KG1 (cell line): Measurements from ENCODE around the gene ATP6V0C.
A peak's percentile ranks its signal among the peaks of the same experiment; 100 is the strongest.
"Not testable (repeated sequence)": the region's sequence is repeated elsewhere in the genome, so short reads cannot be mapped to it uniquely, and the experiment has no call there.

Experiments used
- DNase-seq: peaks from one replicate; lab custom pipeline; 2025; lab: John Stamatoyannopoulos, UW

The ATP6V0C gene

GRCh38 chr16:2529961-2530628 lies 16.3 kb downstream of the ATP6V0C start:
- DNase-seq = no peak

- DNase-seq = no peak
Observed at GRCh38 chr16:2530629-2531318, 17.0 kb downstream of the ATP6V0C start.

GRCh38 chr16:2531371-2531695 lies 17.6 kb downstream of the ATP6V0C start, which contains the start of gene CEMP1:
Gene CEMP1, minus strand, starts transcription at chr16:2531408. Its CDS starts 335 bp downstream, at chr16:2531073.
- no peak for DNase-seq

GRCh38 chr16:2531696-2532493 lies 18.1 kb downstream of the ATP6V0C start:
- DNase-seq = peak; percentile 89

- DNase-seq = no peak
Observed at GRCh38 chr16:2532494-2533141, 18.9 kb downstream of the ATP6V0C start.

- not testable (repeated sequence) for DNase-seq
Observed at GRCh38 chr16:2533142-2533755, 19.5 kb downstream of the ATP6V0C start.

- no peak for DNase-seq
Observed at GRCh38 chr16:2533912-2534311, 20.2 kb downstream of the ATP6V0C start.

GRCh38 chr16:2534335-2534734 lies 20.6 kb downstream of the ATP6V0C start:
- not testable (repeated sequence) for DNase-seq

GRCh38 chr16:2535625-2536013 lies 21.9 kb downstream of the ATP6V0C start:
- no peak for DNase-seq

GRCh38 chr16:2537451-2538379 lies 24.0 kb downstream of the ATP6V0C start, which contains the start of gene PDPK1:
Gene PDPK1, plus strand, starts transcription at chr16:2538021. Its CDS starts 92 bp downstream, at chr16:2538113.
- DNase-seq = peak; percentile 86

GRCh38 chr16:2539192-2539844 lies 25.6 kb downstream of the ATP6V0C start:
- DNase-seq = not testable (repeated sequence)

GRCh38 chr16:2539845-2540458 lies 26.2 kb downstream of the ATP6V0C start:
- not testable (repeated sequence) for DNase-seq

GRCh38 chr16:2540912-2541311 lies 27.2 kb downstream of the ATP6V0C start:
- not testable (repeated sequence) for DNase-seq

GRCh38 chr16:2541409-2541808 lies 27.7 kb downstream of the ATP6V0C start:
- not testable (repeated sequence) for DNase-seq

GRCh38 chr16:2543771-2544170 lies 30.0 kb downstream of the ATP6V0C start:
- DNase-seq = not testable (repeated sequence)

- not testable (repeated sequence) for DNase-seq
Observed at GRCh38 chr16:2550283-2550878, 36.6 kb downstream of the ATP6V0C start.

GRCh38 chr16:2551420-2551889 lies 37.7 kb downstream of the ATP6V0C start:
- DNase-seq = not testable (repeated sequence)

GRCh38 chr16:2554709-2555425 lies 41.1 kb downstream of the ATP6V0C start:
- not testable (repeated sequence) for DNase-seq
